Endothelial cell of umbilical vein (primary cell): ENCODE results near the gene DAAM1. TPM values are rescaled to one million over a fixed set of nuclear protein-coding genes. Genes with fewer than 3 reads are reported as not detected.

Source experiments
- BruUV-seq: library from RNA; stranded (reverse); fragments of 400-500 nt; replicated peaks from 2 replicates; lab custom pipeline; 2021; lab: Mats Ljungman, UMichigan
- CTCF ChIA-PET: fragments of 300-600, 350-600 bp; sonication (Branson Sonifier 250); formaldehyde crosslinking; loops from one replicate; lab custom pipeline; 2021; ENCODE audit warnings: antibody characterized with exemption, inconsistent platforms; lab: Charles Lee
- POLR2A ChIA-PET: fragments of 300-600, 350-600 bp; sonication (Branson Sonifier 250); formaldehyde crosslinking; loops from one replicate; lab custom pipeline; 2021; ENCODE audit warnings: antibody characterized with exemption, inconsistent platforms; lab: Charles Lee
- DNase-seq: peaks from one replicate; pipeline ENCODE4 v3.0.0-alpha.2; 2011; ENCODE audit warnings: low read depth, low spot score
- FAIRE-seq: peaks from 2 replicates; lab custom pipeline; 2011; peaks lifted over from hg19 to GRCh38; lab: Jason Lieb, UNC
- H2AFZ ChIP-seq: 2 replicates; pipeline ENCODE4 v1.6.0; 2012; ENCODE audit warnings: low read depth, low read length, control low read depth, inconsistent platforms
- H3K27ac ChIP-seq: 2 replicates; pipeline ENCODE4 v1.5.1; 2011; ENCODE audit warnings: low read depth, mild to moderate bottlenecking, control low read depth, low read length, moderate library complexity; ENCODE audit not compliant: insufficient read depth
- H3K27me3 ChIP-seq, 2 experiments: 2 replicates each; pipeline versions ENCODE4 v1.6.0 to v1.6.1; 2011; ENCODE audit warnings: low read length in 2 of 2, mixed read lengths in 1 of 2; ENCODE audit not compliant: control insufficient read depth in 2 of 2, insufficient read depth in 2 of 2
- H3K36me3 ChIP-seq, 2 experiments: 2 replicates in 1 of 2; 3 replicates in 1 of 2; pipeline ENCODE4 v1.5.1; 2011; ENCODE audit warnings: low read length in 2 of 2, mild to moderate bottlenecking in 1 of 2, moderate library complexity in 1 of 2; ENCODE audit not compliant: control insufficient read depth in 2 of 2, insufficient read depth in 2 of 2; ENCODE audit errors: extremely low read depth in 1 of 2
- H3K4me1 ChIP-seq: 3 replicates; pipeline ENCODE4 v1.5.1; 2011; ENCODE audit warnings: mild to moderate bottlenecking, low read length; ENCODE audit not compliant: control insufficient read depth, insufficient read depth; ENCODE audit errors: extremely low read depth
- H3K4me2 ChIP-seq: 2 replicates; pipeline ENCODE4 v1.6.1; 2011; ENCODE audit warnings: low read length, control low read depth, mixed read lengths; ENCODE audit not compliant: insufficient read depth
- H3K4me3 ChIP-seq, 3 experiments: fragments of 200-600 bp in 1 of 3; sonication (generic), shearing (Covaris generic) in 1 of 3; replicated peaks in 1 of 3; 2 replicates each; pipeline ENCODE4 v1.5.1; 2011 to 2016; ENCODE audit warnings: control low read depth in 3 of 3, low read length in 3 of 3, mild to moderate bottlenecking in 2 of 3, inconsistent platforms in 1 of 3, low read depth in 1 of 3, moderate library complexity in 1 of 3; ENCODE audit not compliant: insufficient read depth in 1 of 3
- H3K79me2 ChIP-seq: 2 replicates; pipeline ENCODE4 v1.6.0; 2012; ENCODE audit warnings: low read length, inconsistent platforms; ENCODE audit not compliant: control insufficient read depth, insufficient read depth
- H3K9ac ChIP-seq: replicated peaks from 2 replicates; pipeline ENCODE3; 2011; ENCODE audit warnings: low read length, control low read depth; ENCODE audit not compliant: insufficient read depth; ENCODE audit errors: extremely low read depth
- H3K9me1 ChIP-seq: replicated peaks from 3 replicates; pipeline ENCODE4 v1.6.0; 2011; ENCODE audit warnings: mild to moderate bottlenecking, low read length; ENCODE audit not compliant: control insufficient read depth, insufficient read depth; ENCODE audit errors: extremely low read depth
- H3K9me3 ChIP-seq: replicated peaks from 2 replicates; pipeline ENCODE4 v1.5.1; 2012; ENCODE audit warnings: low read length, inconsistent platforms; ENCODE audit not compliant: control insufficient read depth, insufficient read depth
- H4K20me1 ChIP-seq: replicated peaks from 2 replicates; pipeline ENCODE3; 2011; ENCODE audit warnings: mild to moderate bottlenecking, low read length; ENCODE audit not compliant: control insufficient read depth, insufficient read depth; ENCODE audit errors: extremely low read depth
- CTCF ChIP-seq, 2 donors: IDR thresholded peaks; 1 replicate in 1 of 2; 2 replicates in 1 of 2; pipeline ENCODE4 v1.5.1; 2011; ENCODE audit warnings: low read length in 2 of 2, mild to moderate bottlenecking in 2 of 2, moderate library complexity in 2 of 2, control low read depth in 1 of 2, inconsistent platforms in 1 of 2, low read depth in 1 of 2; ENCODE audit not compliant: insufficient read depth in 1 of 2; ENCODE audit errors: extremely low read depth in 1 of 2
- EZH2 ChIP-seq: IDR thresholded peaks from 2 replicates; pipeline ENCODE4 v1.6.1; 2012; ENCODE audit warnings: borderline replicate concordance, low read depth, mild to moderate bottlenecking, moderate library complexity, low read length, inconsistent platforms; ENCODE audit not compliant: severe bottlenecking
- FOS ChIP-seq: IDR thresholded peaks from 2 replicates; pipeline ENCODE4 v1.6.1; 2011; ENCODE audit warnings: mild to moderate bottlenecking, low read length, moderate library complexity, borderline replicate concordance; ENCODE audit not compliant: insufficient read depth
- GATA2 ChIP-seq: IDR thresholded peaks from 2 replicates; pipeline ENCODE4 v1.7.0; 2011; ENCODE audit warnings: low read depth, mild to moderate bottlenecking, moderate library complexity, mixed read lengths, low read length; ENCODE audit not compliant: insufficient read length, insufficient read depth
- JUN ChIP-seq: IDR thresholded peaks from 2 replicates; pipeline ENCODE4 v1.6.1; 2011; ENCODE audit warnings: borderline replicate concordance, low read depth; ENCODE audit not compliant: insufficient read length, insufficient read depth
- MYC ChIP-seq: IDR thresholded peaks from one replicate; pipeline ENCODE4 v1.6.1; 2011; ENCODE audit warnings: mild to moderate bottlenecking, low read depth, low read length
- POLR2A ChIP-seq: IDR thresholded peaks from 2 replicates; pipeline ENCODE4 v1.6.1; 2012; ENCODE audit warnings: low read depth, mild to moderate bottlenecking, control low read depth, low read length
- POLR2AphosphoS5 ChIP-seq: IDR thresholded peaks from 2 replicates; pipeline ENCODE4 v1.6.1; 2012; ENCODE audit warnings: low read depth, mild to moderate bottlenecking, control low read depth, low read length, moderate library complexity; ENCODE audit not compliant: insufficient read depth
- dilution Hi-C: fragments of 300-500 bp; cut with MboI; formaldehyde crosslinking; loops from one replicate; pipeline ENCODE4 v1.15.0; 2019; ENCODE audit warnings: low sequenced_read_pairs; ENCODE audit not compliant: extremely low pct_ligation_motif_present
- intact Hi-C: fragments of 100-400 bp; cut with micrococcal nuclease; formaldehyde crosslinking; loops from one replicate; pipeline ENCODE4 v1.10.0; 2022
- polyA plus RNA-seq, 4 experiments: library from polyadenylated mRNA; depleted of rRNA in 3 of 4; stranded (reverse) in 3 of 4; unstranded in 1 of 4; fragments of >200 nt; gene quantifications; 2 replicates each; pipeline versions ENCODE4 v1.2.1 to v1.2.3, GENCODE V29; 2011 to 2012; ENCODE audit warnings: missing spikeins in 1 of 4
- total RNA-seq: library from RNA; stranded (reverse); gene quantifications from 2 replicates; pipeline ENCODE4 v1.2.3, GENCODE V29; 2021
- TF ChIP-seq, protein P1 (sequence below): IDR thresholded peaks from 2 replicates; pipeline ENCODE4 v1.6.1; 2011; ENCODE audit not compliant: insufficient read depth, insufficient read length

The DAAM1 gene
- total and polyA plus RNA-seq, 2 donors (not counting 3 experiments of a cell fraction or from before 2014, with no cell fraction given): 10.2 to 25.3 TPM

DNA sequence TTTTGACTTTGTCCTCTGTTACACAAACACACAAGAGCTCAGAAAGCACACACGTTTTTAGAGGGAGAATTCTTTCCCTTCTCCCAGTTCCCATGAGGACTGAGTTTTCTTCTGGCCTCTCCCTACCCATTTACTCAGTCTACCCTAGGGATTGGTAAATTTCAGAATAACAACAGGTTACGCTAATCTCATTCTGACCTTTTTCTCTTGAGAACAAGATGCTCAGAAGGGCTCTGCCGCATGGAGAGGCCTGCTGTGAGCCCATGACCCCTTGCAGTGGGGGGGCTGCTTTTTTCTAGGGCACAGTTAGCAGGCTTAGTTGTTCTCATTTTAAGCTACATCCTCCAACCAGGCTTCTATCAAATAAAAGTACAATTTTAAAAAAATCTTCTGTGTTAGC lies 207.2 kb downstream of the DAAM1 start:
- H3K4me2 ChIP-seq: no peak overlapping the region
- H3K4me3 ChIP-seq: no peak overlapping the region
- H3K4me1 ChIP-seq: peaks cover 10% of the 10 kb centered on the region
- no peaks in the 10 kb centered on the region for H3K27me3 ChIP-seq
- POLR2A ChIA-PET: no interaction called here
- no peak overlapping the region for H2AFZ ChIP-seq
- no peaks in the 10 kb centered on the region for H3K9me3 ChIP-seq
- no TSS peak for BruUV-seq
- intact Hi-C loops: no loop called here
- H3K79me2 ChIP-seq: no peaks in the 10 kb centered on the region
- no peak for FAIRE-seq
- no peaks in the 10 kb centered on the region for H3K36me3 ChIP-seq
- dilution Hi-C loops: no loop called here
- DNase-seq: no peak
- CTCF ChIA-PET: no interaction called here
- no peak overlapping the region for H3K27ac ChIP-seq
- H4K20me1 ChIP-seq: no peaks in the 10 kb centered on the region
- H3K9ac ChIP-seq: no peak overlapping the region
- TF ChIP-seq, protein P1, sequence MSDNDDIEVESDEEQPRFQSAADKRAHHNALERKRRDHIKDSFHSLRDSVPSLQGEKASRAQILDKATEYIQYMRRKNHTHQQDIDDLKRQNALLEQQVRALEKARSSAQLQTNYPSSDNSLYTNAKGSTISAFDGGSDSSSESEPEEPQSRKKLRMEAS: no peak
- no peak for TF ChIP-seq JUN
- TF ChIP-seq MYC: no peak
- TF ChIP-seq POLR2A: no peak
- no peak for TF ChIP-seq GATA2
- no peak for TF ChIP-seq FOS
- no peak for TF ChIP-seq CTCF (IDR thresholded peaks at IDR 0.05; ENCODE audit: extremely low read depth in 1 of 2, insufficient read depth in 1 of 2, low read depth in 1 of 2, low read length in 2 of 2)
- no peak for TF ChIP-seq EZH2
- no peak for TF ChIP-seq POLR2AphosphoS5
- no peaks in the 10 kb centered on the region for H3K9me1 ChIP-seq
